H1 (cell line): ENCODE measurements around the gene ACKR2. TPM values are rescaled to one million over a fixed set of nuclear protein-coding genes. Genes with fewer than 3 reads are reported as not detected.

ENCODE experiments used
- CTCF ChIA-PET: fragments of 300-600 bp; sonication (Branson Sonifier 250); formaldehyde crosslinking; loops from one replicate; lab custom pipeline; 2021; ENCODE audit not compliant: partially characterized antibody; lab: Charles Lee
- POLR2A ChIA-PET: fragments of 300-600 bp; sonication (Branson Sonifier 250); formaldehyde crosslinking; loops from one replicate; lab custom pipeline; 2021; ENCODE audit warnings: inconsistent platforms; ENCODE audit not compliant: partially characterized antibody; lab: Charles Lee
- DNase-seq, 2 experiments: peaks; one replicate each; pipeline versions ENCODE4 v3.0.0 to v3.0.0-alpha.2; 2010 to 2022; ENCODE audit warnings: low spot score in 2 of 2, low read depth in 1 of 2, mixed read lengths in 1 of 2
- FAIRE-seq: peaks from 2 replicates; lab custom pipeline; 2011; peaks lifted over from hg19 to GRCh38; lab: Jason Lieb, UNC
- H2AFZ ChIP-seq: 2 replicates; pipeline ENCODE4 v1.8.1; 2012; ENCODE audit warnings: low read length, inconsistent platforms
- H2AK5ac ChIP-seq: 2 replicates; pipeline ENCODE4 v1.6.1; 2013; ENCODE audit warnings: low read depth, low read length
- H2BK120ac ChIP-seq: replicated peaks from 2 replicates; pipeline ENCODE3; 2013; ENCODE audit warnings: low read depth, low read length, inconsistent platforms
- H2BK12ac ChIP-seq: 2 replicates; pipeline ENCODE4 v1.6.1; 2013; ENCODE audit warnings: low read depth, low read length
- H2BK15ac ChIP-seq: 2 replicates; pipeline ENCODE4 v1.6.1; 2013; ENCODE audit warnings: low read length
- H2BK20ac ChIP-seq: 2 replicates; pipeline ENCODE4 v1.6.1; 2013; ENCODE audit warnings: low read length
- H2BK5ac ChIP-seq: 2 replicates; pipeline ENCODE4 v1.6.1; 2013; ENCODE audit warnings: low read depth, low read length
- H3K14ac ChIP-seq: 2 replicates; pipeline ENCODE4 v1.6.1; 2013; ENCODE audit warnings: inconsistent platforms; ENCODE audit not compliant: insufficient read length
- H3K18ac ChIP-seq: 2 replicates; pipeline ENCODE4 v1.6.1; 2013; ENCODE audit warnings: low read length; ENCODE audit errors: extremely low read depth
- H3K23ac ChIP-seq: 2 replicates; pipeline ENCODE4 v1.6.1; 2013; ENCODE audit warnings: inconsistent platforms; ENCODE audit not compliant: insufficient read length
- H3K23me2 ChIP-seq: 2 replicates; pipeline ENCODE4 v1.6.1; 2013; ENCODE audit warnings: low read depth, low read length
- H3K27ac ChIP-seq: 2 replicates; pipeline ENCODE4 v1.6.1; 2011; ENCODE audit warnings: low read depth, low read length, inconsistent platforms
- H3K27me3 ChIP-seq, 4 experiments: replicated peaks in 1 of 4; 1 replicate in 1 of 4; 2 replicates in 3 of 4; pipeline versions ENCODE4 v1.6.1 to v1.8.1; 2011 to 2013; ENCODE audit warnings: low read length in 3 of 4, mild to moderate bottlenecking in 3 of 4, inconsistent platforms in 2 of 4, mixed read lengths in 2 of 4, moderate library complexity in 1 of 4; ENCODE audit not compliant: control insufficient read depth in 3 of 4, insufficient read depth in 3 of 4; ENCODE audit errors: extremely low read depth in 1 of 4
- H3K36me3 ChIP-seq, 4 experiments: 2 replicates each; pipeline versions ENCODE4 v1.6.1 to v1.8.1; 2011 to 2013; ENCODE audit warnings: mild to moderate bottlenecking in 4 of 4, low read length in 3 of 4, moderate library complexity in 2 of 4, control low read depth in 1 of 4, inconsistent platforms in 1 of 4; ENCODE audit not compliant: insufficient read depth in 4 of 4, control insufficient read depth in 2 of 4
- H3K4ac ChIP-seq: replicated peaks from 2 replicates; pipeline ENCODE3; 2013; ENCODE audit warnings: low read length, low read depth, mixed read lengths, inconsistent platforms; ENCODE audit not compliant: insufficient read length
- H3K4me1 ChIP-seq, 4 experiments: replicated peaks in 1 of 4; 1 replicate in 1 of 4; 2 replicates in 3 of 4; pipeline versions ENCODE4 v1.6.1 to v1.8.1; 2011 to 2013; ENCODE audit warnings: low read length in 3 of 4, inconsistent platforms in 2 of 4, mixed read lengths in 1 of 4; ENCODE audit not compliant: insufficient read depth in 4 of 4, control insufficient read depth in 3 of 4
- H3K4me2 ChIP-seq, 2 experiments: 2 replicates each; pipeline versions ENCODE4 v1.6.1 to v1.8.1; 2011 to 2013; ENCODE audit warnings: low read depth in 2 of 2, low read length in 2 of 2, control low read depth in 1 of 2, inconsistent platforms in 1 of 2, mild to moderate bottlenecking in 1 of 2; ENCODE audit not compliant: insufficient read depth in 1 of 2
- H3K4me3 ChIP-seq, 4 experiments: fragments of 200-600, 300-600 bp in 1 of 4; sonication (generic), shearing (Covaris generic), sonication (Bioruptor Twin) in 1 of 4; 2 replicates each; pipeline versions ENCODE4 v1.5.1 to v1.8.1; 2011 to 2016; ENCODE audit warnings: low read length in 4 of 4, low read depth in 3 of 4, control low read depth in 2 of 4, inconsistent platforms in 2 of 4, mild to moderate bottlenecking in 2 of 4, mixed read lengths in 1 of 4, moderate library complexity in 1 of 4; ENCODE audit not compliant: insufficient read depth in 2 of 4; ENCODE audit errors: extremely low read depth in 1 of 4
- H3K56ac ChIP-seq: replicated peaks from 2 replicates; pipeline ENCODE3; 2013; ENCODE audit warnings: low read depth, mild to moderate bottlenecking, mixed read lengths, low read length, inconsistent platforms; ENCODE audit not compliant: insufficient read length
- H3K79me1 ChIP-seq: 2 replicates; pipeline ENCODE4 v1.6.1; 2013; ENCODE audit warnings: low read depth, low read length, control low read depth
- H3K79me2 ChIP-seq, 2 experiments: 2 replicates each; pipeline versions ENCODE4 v1.6.1 to v1.8.1; 2012 to 2013; ENCODE audit warnings: low read length in 2 of 2, mild to moderate bottlenecking in 2 of 2, inconsistent platforms in 1 of 2; ENCODE audit not compliant: insufficient read depth in 2 of 2, control insufficient read depth in 1 of 2
- H3K9ac ChIP-seq, 4 experiments: replicated peaks in 1 of 4; 1 replicate in 1 of 4; 2 replicates in 3 of 4; pipeline versions ENCODE4 v1.6.1 to v1.8.1; 2011 to 2013; ENCODE audit warnings: low read depth in 3 of 4, low read length in 3 of 4, control low read depth in 2 of 4, mild to moderate bottlenecking in 2 of 4, moderate library complexity in 2 of 4, inconsistent platforms in 1 of 4; ENCODE audit errors: extremely low read depth in 1 of 4
- H3K9me3 ChIP-seq, 2 experiments: 2 replicates each; pipeline versions ENCODE4 v1.6.1 to v1.8.1; 2012 to 2013; ENCODE audit warnings: mild to moderate bottlenecking in 2 of 2, moderate library complexity in 2 of 2, control low read depth in 1 of 2, inconsistent platforms in 1 of 2, low read depth in 1 of 2, low read length in 1 of 2, mixed read lengths in 1 of 2; ENCODE audit not compliant: insufficient read depth in 2 of 2
- H4K20me1 ChIP-seq, 2 experiments: replicated peaks in 1 of 2; 2 replicates each; pipeline versions ENCODE3 to v1.8.1; 2011 to 2013; ENCODE audit warnings: inconsistent platforms in 2 of 2, low read length in 2 of 2, mild to moderate bottlenecking in 1 of 2; ENCODE audit not compliant: insufficient read depth in 2 of 2, control insufficient read depth in 1 of 2
- H4K5ac ChIP-seq: 2 replicates; pipeline ENCODE4 v1.6.1; 2013; ENCODE audit warnings: low read length, low read depth, mixed read lengths, inconsistent platforms; ENCODE audit not compliant: insufficient read length
- H4K8ac ChIP-seq: 2 replicates; pipeline ENCODE4 v1.8.0; 2013; ENCODE audit warnings: mild to moderate bottlenecking, moderate library complexity, low read length, inconsistent platforms; ENCODE audit not compliant: insufficient read depth; ENCODE audit errors: extremely low read depth
- H4K91ac ChIP-seq: replicated peaks from 2 replicates; pipeline ENCODE3; 2013; ENCODE audit warnings: low read length, mixed read lengths, inconsistent platforms; ENCODE audit not compliant: insufficient read length
- ASH2L ChIP-seq: fragments of 200-600, 300-600 bp; sonication (generic); IDR thresholded peaks from one replicate; pipeline ENCODE4 v1.7.1; 2017; ENCODE audit warnings: low read length
- BACH1 ChIP-seq: IDR thresholded peaks from 2 replicates; pipeline ENCODE4 v1.6.1; 2012; ENCODE audit warnings: low read length, improper control_type of control experiment
- BRCA1 ChIP-seq: IDR thresholded peaks from 2 replicates; pipeline ENCODE4 v1.6.1; 2012; ENCODE audit warnings: low read depth, low read length, improper control_type of control experiment
- CBX8 ChIP-seq: fragments of 300-800, 300-1000 bp; sonication (generic); IDR thresholded peaks from 2 replicates; pipeline ENCODE4 v1.7.1; 2016; ENCODE audit warnings: low read depth, low read length, borderline replicate concordance
- CEBPB ChIP-seq: IDR thresholded peaks from 2 replicates; pipeline ENCODE4 v1.6.1; 2012; ENCODE audit warnings: low read depth, low read length
- CHD1 ChIP-seq: IDR thresholded peaks from 2 replicates; pipeline ENCODE4 v1.6.1; 2012; ENCODE audit warnings: low read depth, low read length, improper control_type of control experiment
- FOSL1 ChIP-seq: IDR thresholded peaks from 2 replicates; pipeline ENCODE4 v1.6.1; 2011; ENCODE audit warnings: mild to moderate bottlenecking, low read depth, low read length, moderate library complexity; ENCODE audit not compliant: insufficient read depth
- SP2 ChIP-seq: IDR thresholded peaks from 2 replicates; pipeline ENCODE4 v1.6.1; 2012; ENCODE audit warnings: mild to moderate bottlenecking, low read length, inconsistent platforms
- WGBS, 2 experiments: shearing (Covaris generic) in 1 of 2; methylation state at CpG; one replicate each; pipeline versions ENCODE4 v1.1.6 to v1.1.7; 2013 to 2015; ENCODE audit warnings: low lambda C conversion rate in 2 of 2, mixed read lengths in 2 of 2, inconsistent platforms in 1 of 2, low coverage in 1 of 2, missing lambda C conversion rate in 1 of 2; ENCODE audit not compliant: insufficient replicate concordance in 2 of 2, insufficient coverage in 1 of 2, insufficient read length in 1 of 2; ENCODE audit errors: extremely low coverage in 1 of 2, missing lambda C conversion rate in 1 of 2; 5-methylcytosine and 5-hydroxymethylcytosine counted together
- polyA plus RNA-seq, 7 experiments: library from polyadenylated mRNA; depleted of rRNA in 3 of 7; stranded (reverse) in 5 of 7; unstranded in 2 of 7; fragments of >200 nt in 5 of 7; fragments of 200-250 nt in 2 of 7; gene quantifications; 1 replicate in 5 of 7; 2 replicates in 1 of 7; 4 replicates in 1 of 7; pipeline versions ENCODE4 v1.2.1 to v1.2.3, GENCODE V29; 2011 to 2013; ENCODE audit warnings: missing spikeins in 2 of 7, mixed read lengths in 2 of 7
- total RNA-seq: library from RNA; stranded (reverse); fragmentation: NEBNext Ultra II Directional; extraction: Animal tissue kit (Norgen Biotek cat#: 25700); gene quantifications from 2 replicates; pipeline ENCODE4 v1.2.1, GENCODE V29; 2021

ACKR2 gene
- total and polyA plus RNA-seq, 2 of the 8 experiments (the other 6 are each of a cell fraction or from before 2014, with no cell fraction given), result 0.09 to 0.12 TPM

DNA sequence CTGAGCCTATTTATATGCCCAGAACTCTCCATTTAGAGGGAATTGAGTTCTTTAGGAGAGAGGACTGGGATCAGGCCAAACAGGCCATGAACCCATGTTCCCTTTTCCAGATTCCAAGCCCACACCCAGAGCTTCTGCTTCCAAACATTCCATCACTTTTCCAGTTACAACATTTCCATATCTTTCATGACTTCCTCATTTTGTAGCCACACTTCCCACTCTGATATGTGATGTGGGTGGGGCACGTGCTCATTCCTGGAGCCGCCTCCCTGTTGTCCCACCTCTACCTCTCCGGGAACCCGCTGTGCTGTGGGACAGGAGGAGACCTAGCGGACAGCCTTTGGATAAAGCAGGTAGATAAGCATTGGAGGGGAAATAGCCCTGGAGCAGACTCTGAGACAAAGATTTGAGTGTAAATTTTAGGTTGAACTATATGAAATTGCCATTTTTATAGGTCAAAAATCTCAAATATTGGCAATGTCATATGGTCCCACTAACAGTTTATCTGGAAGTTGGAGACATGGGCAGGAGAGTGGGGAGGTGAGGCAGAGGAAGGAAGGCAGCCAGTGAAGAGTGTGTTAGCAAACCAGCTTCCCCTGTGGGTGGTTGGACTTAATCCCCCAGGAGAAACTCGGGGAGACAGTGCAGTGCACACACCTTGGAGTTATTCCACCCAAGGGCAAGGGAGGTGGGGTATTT, 34.6 kb downstream of the ACKR2 start:
- Histone ChIP-seq H2BK120ac (no peak overlapping the region), H3K79me2 (no peaks in the 10 kb centered on the region), H3K56ac (no peak overlapping the region), H4K20me1 (no peaks in the 10 kb centered on the region), H3K23ac (no peak overlapping the region), H4K91ac (no peak overlapping the region), H3K4ac (no peak overlapping the region), H3K14ac (peak overlapping the region; percentile 82), H3K9me3 (no peaks in the 10 kb centered on the region), H3K9ac (no peak overlapping the region), H2AFZ (peak overlapping the region; percentile 87), H3K4me3 (no peak overlapping the region), H3K23me2 (no peaks in the 10 kb centered on the region), H4K5ac (no peak overlapping the region), H2BK15ac (no peak overlapping the region), H3K4me2 (no peak overlapping the region; a peak in 1 of 4 replicates), H3K27me3 (no peaks in the 10 kb centered on the region), H4K8ac (no peak overlapping the region), H2BK12ac (peak overlapping the region; percentile 72), H3K27ac (no peak overlapping the region), H2BK20ac (0 out of 2 replicates have a peak overlapping the region, but pooled peaks have one; percentile 8), H3K4me1 (peaks cover 0 to 16% (median 4%) of the 10 kb centered on the region in 4 experiments; a peak in 6 of 7 replicates), H2AK5ac (peak overlapping the region; percentile 48; the same call in 1 of the 2 replicates), H3K79me1 (no peaks in the 10 kb centered on the region)
- DNase-seq (peak in 1 of 2 experiments; percentile 39), FAIRE-seq (no peak)
- POLR2A ChIA-PET, result no interaction called here
- TF ChIP-seq BRCA1 (no peak), ASH2L (no peak), SP2 (no peak), CHD1 (no peak), FOSL1 (no peak), CEBPB (no peak), BACH1 (no peak), CBX8 (no peak)
- TF ChIP-seq, all 59 proteins: peak for 0
- Histone ChIP-seq H2BK5ac (0 out of 2 replicates have a peak overlapping the region, but pooled peaks have one; percentile 77), H3K18ac (no peak overlapping the region), H3K36me3 (no peaks in the 10 kb centered on the region)
- 89% methylated on average over 6 of the region's 6 CpGs; no CpG with 5 or more reads in 1 of the 2 experiments for WGBS, 2 experiments
- CTCF ChIA-PET, result interaction anchor here (0.7 to 2.5 kb wide), 5 partner anchors 9 to 98 kb away, joined by 3 to 15 read pairs (median 3); no protein-coding TSS in a partner anchor
